OCI-LY3 (cell line): ENCODE measurements around the gene ZNF672.

Experiments used
- H2AFZ ChIP-seq: fragments of 200-600, 300-600 bp; shearing (Covaris generic); 2 replicates; pipeline ENCODE4 v1.6.0; 2014; ENCODE audit warnings: antibody characterized with exemption, low read depth, low read length
- H3K27ac ChIP-seq: fragments of 200-600, 300-600 bp; sonication (generic); 2 replicates; pipeline ENCODE4 v1.5.1; 2014; ENCODE audit warnings: mild to moderate bottlenecking, low read length, moderate library complexity, mixed read lengths
- H3K27me3 ChIP-seq: fragments of 200-600, 300-600 bp; sonication (generic); 2 replicates; pipeline ENCODE4 v1.6.1; 2014; ENCODE audit warnings: low read depth, low read length, mixed read lengths
- H3K36me3 ChIP-seq: fragments of 200-600, 300-600 bp; sonication (generic); replicated peaks from 2 replicates; pipeline ENCODE3; 2014; ENCODE audit warnings: low read depth, low read length, mixed read lengths
- H3K4me1 ChIP-seq: fragments of 300-600, 200-600 bp; sonication (generic); 2 replicates; pipeline ENCODE4 v1.6.1; 2014; ENCODE audit warnings: low read length, mixed read lengths
- H3K4me2 ChIP-seq: fragments of 200-600, 300-600 bp; sonication (generic); 2 replicates; pipeline ENCODE4 v1.6.1; 2014; ENCODE audit warnings: low read length, mixed read lengths
- H3K4me3 ChIP-seq: fragments of 300-600, 200-600 bp; sonication (generic); 2 replicates; pipeline ENCODE4 v1.5.1; 2014; ENCODE audit warnings: antibody characterized with exemption, mild to moderate bottlenecking, low read length, moderate library complexity
- H3K79me2 ChIP-seq: fragments of 300-600, 200-600 bp; shearing (Covaris generic); 2 replicates; pipeline ENCODE4 v1.6.1; 2014; ENCODE audit warnings: mild to moderate bottlenecking, low read length, mixed read lengths
- H3K9ac ChIP-seq: fragments of 300-600, 200-600 bp; shearing (Covaris generic); 2 replicates; pipeline ENCODE4 v1.6.0; 2014; ENCODE audit warnings: mild to moderate bottlenecking, low read length, moderate library complexity
- H3K9me3 ChIP-seq: fragments of 200-600, 300-600 bp; shearing (Covaris generic); 2 replicates; pipeline ENCODE4 v1.6.1; 2014; ENCODE audit warnings: low read length, mixed read lengths; ENCODE audit not compliant: insufficient read depth
- H4K20me1 ChIP-seq: fragments of 200-600, 300-600 bp; sonication (generic); 2 replicates; pipeline ENCODE4 v1.6.1; 2016; ENCODE audit warnings: low read length, mixed read lengths; ENCODE audit not compliant: insufficient read depth
- EZH2phosphoT487 ChIP-seq: fragments of 200-600 bp; shearing (Covaris generic); IDR thresholded peaks from 2 replicates; pipeline ENCODE4 v1.6.1; 2018; ENCODE audit warnings: antibody characterized with exemption, mixed run types, low read depth
- TF ChIP-seq, protein P1 (sequence below): fragments of 200-600, 300-600 bp; sonication (generic); IDR thresholded peaks from 2 replicates; pipeline ENCODE4 v1.5.1; 2014; ENCODE audit warnings: antibody characterized with exemption, low read length, low read depth

Gene ZNF672

DNA sequence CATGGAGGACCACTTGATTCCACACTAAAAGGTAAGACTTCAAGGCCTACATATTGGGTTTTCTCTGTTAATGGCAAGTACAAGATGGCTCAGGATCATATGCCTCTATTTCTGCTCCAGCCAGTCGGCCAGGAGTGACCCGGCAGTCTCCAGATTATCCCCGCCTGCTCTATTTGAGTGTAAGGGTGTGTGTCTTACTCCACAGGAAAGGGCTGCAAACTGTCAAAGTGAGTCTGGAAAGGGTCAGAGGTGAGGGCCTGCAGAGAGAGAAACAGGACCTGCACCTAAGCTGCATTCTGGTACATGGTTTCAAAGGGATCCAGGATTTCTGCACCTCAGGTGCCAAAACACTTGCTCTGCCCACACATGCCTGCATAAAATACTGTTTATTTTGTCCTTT is 11.6 kb downstream of the ZNF672 start:
- H3K4me2 ChIP-seq: no peak overlapping the region
- no peaks in the 10 kb centered on the region for H3K9me3 ChIP-seq
- TF ChIP-seq, protein P1, sequence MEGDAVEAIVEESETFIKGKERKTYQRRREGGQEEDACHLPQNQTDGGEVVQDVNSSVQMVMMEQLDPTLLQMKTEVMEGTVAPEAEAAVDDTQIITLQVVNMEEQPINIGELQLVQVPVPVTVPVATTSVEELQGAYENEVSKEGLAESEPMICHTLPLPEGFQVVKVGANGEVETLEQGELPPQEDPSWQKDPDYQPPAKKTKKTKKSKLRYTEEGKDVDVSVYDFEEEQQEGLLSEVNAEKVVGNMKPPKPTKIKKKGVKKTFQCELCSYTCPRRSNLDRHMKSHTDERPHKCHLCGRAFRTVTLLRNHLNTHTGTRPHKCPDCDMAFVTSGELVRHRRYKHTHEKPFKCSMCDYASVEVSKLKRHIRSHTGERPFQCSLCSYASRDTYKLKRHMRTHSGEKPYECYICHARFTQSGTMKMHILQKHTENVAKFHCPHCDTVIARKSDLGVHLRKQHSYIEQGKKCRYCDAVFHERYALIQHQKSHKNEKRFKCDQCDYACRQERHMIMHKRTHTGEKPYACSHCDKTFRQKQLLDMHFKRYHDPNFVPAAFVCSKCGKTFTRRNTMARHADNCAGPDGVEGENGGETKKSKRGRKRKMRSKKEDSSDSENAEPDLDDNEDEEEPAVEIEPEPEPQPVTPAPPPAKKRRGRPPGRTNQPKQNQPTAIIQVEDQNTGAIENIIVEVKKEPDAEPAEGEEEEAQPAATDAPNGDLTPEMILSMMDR: no peak
- TF ChIP-seq EZH2phosphoT487: no peak
- H3K9ac ChIP-seq: no peak overlapping the region
- no peak overlapping the region for H2AFZ ChIP-seq
- peaks cover 15% of the 10 kb centered on the region for H3K79me2 ChIP-seq
- H3K27me3 ChIP-seq: no peaks in the 10 kb centered on the region
- H3K4me3 ChIP-seq: no peak overlapping the region
- H3K4me1 ChIP-seq: peaks cover 22% of the 10 kb centered on the region
- no peak overlapping the region for H3K27ac ChIP-seq
- H3K36me3 ChIP-seq: peaks cover 87% of the 10 kb centered on the region
- 0 out of 2 replicates have a peak, but pooled peaks cover 5% of the 10 kb centered on the region for H4K20me1 ChIP-seq

GRCh38 chr1:248850124-248850523 is 12.1 kb downstream of the ZNF672 start:
- peaks cover 87% of the 10 kb centered on the region for H3K36me3 ChIP-seq
- no peaks in the 10 kb centered on the region for H3K9me3 ChIP-seq
- H3K4me2 ChIP-seq: no peak overlapping the region
- peaks cover 15% of the 10 kb centered on the region for H3K79me2 ChIP-seq
- H3K4me3 ChIP-seq: no peak overlapping the region
- no peak overlapping the region for H3K27ac ChIP-seq
- no peak overlapping the region for H2AFZ ChIP-seq
- TF ChIP-seq, protein P1: no peak
- no peak for TF ChIP-seq EZH2phosphoT487
- H3K4me1 ChIP-seq: peaks cover 22% of the 10 kb centered on the region
- H3K27me3 ChIP-seq: no peaks in the 10 kb centered on the region
- 0 out of 2 replicates have a peak, but pooled peaks cover 5% of the 10 kb centered on the region for H4K20me1 ChIP-seq
- H3K9ac ChIP-seq: no peak overlapping the region

DNA sequence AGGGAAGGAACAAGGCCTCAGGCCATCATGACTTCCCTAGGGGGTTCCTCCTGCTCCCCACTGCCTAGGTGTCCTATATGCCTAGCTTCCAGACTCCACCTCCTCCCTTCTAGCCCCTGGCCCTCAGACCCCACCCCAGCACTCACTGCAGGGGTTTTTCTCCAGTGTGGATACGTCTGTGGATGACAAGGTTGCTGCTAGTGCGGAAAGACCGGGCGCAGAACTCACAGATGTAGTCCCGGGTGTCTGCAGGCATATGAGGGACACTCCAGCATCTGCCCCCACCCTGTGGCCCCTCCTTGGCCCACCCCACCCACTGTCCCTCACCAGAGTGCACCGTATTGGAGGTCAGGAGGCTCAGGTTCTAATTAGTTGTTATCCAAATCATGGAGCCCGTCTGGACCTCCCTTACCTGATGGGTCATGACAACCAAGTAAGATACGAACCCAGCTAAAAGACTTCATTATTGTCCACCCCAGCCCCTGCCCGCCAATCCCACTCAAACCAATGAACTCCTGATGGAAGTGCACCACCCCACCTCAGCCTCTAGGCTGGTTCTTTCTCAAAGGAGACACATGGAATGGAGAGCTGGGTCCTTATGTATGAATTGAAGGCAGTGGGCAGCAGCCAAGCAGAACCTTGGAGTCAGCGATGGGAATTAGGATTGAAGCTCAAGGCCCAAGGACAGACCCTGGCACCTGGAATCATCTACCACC is 12.7 kb downstream of the ZNF672 start:
- Histone ChIP-seq H3K4me1 (peaks cover 22% of the 10 kb centered on the region), H4K20me1 (0 out of 2 replicates have a peak, but pooled peaks cover 5% of the 10 kb centered on the region), H3K27ac (no peak overlapping the region), H3K36me3 (peaks cover 88% of the 10 kb centered on the region), H3K9me3 (no peaks in the 10 kb centered on the region), H2AFZ (no peak overlapping the region), H3K27me3 (no peaks in the 10 kb centered on the region), H3K4me3 (no peak overlapping the region), H3K9ac (no peak overlapping the region), H3K79me2 (peaks cover 15% of the 10 kb centered on the region), H3K4me2 (no peak overlapping the region)
- TF ChIP-seq, protein P1: no peak
- TF ChIP-seq EZH2phosphoT487: no peak

GRCh38 chr1:248851390-248851789 is 13.4 kb downstream of the ZNF672 start:
- Histone ChIP-seq H3K9me3 (no peaks in the 10 kb centered on the region), H3K4me2 (no peak overlapping the region), H2AFZ (no peak overlapping the region), H3K4me1 (peaks cover 22% of the 10 kb centered on the region), H3K27me3 (no peaks in the 10 kb centered on the region), H3K9ac (no peak overlapping the region), H3K79me2 (peaks cover 18% of the 10 kb centered on the region), H3K27ac (0 out of 2 replicates have a peak overlapping the region, but pooled peaks have one; percentile 80), H4K20me1 (0 out of 2 replicates have a peak, but pooled peaks cover 5% of the 10 kb centered on the region), H3K4me3 (no peak overlapping the region), H3K36me3 (peaks cover 86% of the 10 kb centered on the region)
- TF ChIP-seq, protein P1: no peak
- no peak for TF ChIP-seq EZH2phosphoT487
